Measurements from ENCODE around the gene EAPP. TPM values are rescaled to one million over a fixed set of nuclear protein-coding genes. Genes with fewer than 3 reads are reported as not detected.

Gene EAPP
- total RNA-seq = 10 to 100 TPM; 34.7 to 59.7 TPM

- TF ChIP-seq, protein P1, sequence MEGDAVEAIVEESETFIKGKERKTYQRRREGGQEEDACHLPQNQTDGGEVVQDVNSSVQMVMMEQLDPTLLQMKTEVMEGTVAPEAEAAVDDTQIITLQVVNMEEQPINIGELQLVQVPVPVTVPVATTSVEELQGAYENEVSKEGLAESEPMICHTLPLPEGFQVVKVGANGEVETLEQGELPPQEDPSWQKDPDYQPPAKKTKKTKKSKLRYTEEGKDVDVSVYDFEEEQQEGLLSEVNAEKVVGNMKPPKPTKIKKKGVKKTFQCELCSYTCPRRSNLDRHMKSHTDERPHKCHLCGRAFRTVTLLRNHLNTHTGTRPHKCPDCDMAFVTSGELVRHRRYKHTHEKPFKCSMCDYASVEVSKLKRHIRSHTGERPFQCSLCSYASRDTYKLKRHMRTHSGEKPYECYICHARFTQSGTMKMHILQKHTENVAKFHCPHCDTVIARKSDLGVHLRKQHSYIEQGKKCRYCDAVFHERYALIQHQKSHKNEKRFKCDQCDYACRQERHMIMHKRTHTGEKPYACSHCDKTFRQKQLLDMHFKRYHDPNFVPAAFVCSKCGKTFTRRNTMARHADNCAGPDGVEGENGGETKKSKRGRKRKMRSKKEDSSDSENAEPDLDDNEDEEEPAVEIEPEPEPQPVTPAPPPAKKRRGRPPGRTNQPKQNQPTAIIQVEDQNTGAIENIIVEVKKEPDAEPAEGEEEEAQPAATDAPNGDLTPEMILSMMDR (IDR thresholded peaks at IDR 0.05) = no peak
- intact Hi-C loops (cut with DNase I) = no loop called here
These were observed at the start of gene EAPP for GRCh38 chr14:34539407-34540180. Gene EAPP (minus strand): TSS chr14:34539701. CDS start chr14:34539628, 73 bp downstream.

DNA sequence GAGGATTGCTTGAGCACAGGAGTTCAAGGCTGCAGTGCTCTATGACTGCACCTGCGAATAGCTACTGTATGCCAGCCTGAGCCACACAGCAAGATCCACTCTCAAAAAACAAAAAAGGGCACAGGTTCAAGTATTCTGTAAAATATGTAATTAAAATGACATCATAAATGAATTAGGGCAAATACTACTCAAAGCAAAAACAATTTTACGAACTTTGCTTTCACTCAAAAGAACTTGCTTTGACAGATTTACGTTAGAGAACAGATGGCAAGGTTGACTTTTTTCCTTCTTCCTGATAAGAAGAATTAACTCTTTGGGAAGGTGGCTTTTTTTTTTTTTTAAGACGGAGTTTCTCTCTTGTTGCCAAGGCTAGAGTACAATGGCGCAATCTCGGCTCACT lies 44.0 kb upstream of the EAPP start:
- Histone ChIP-seq H3K4me1 (no peaks in the 10 kb centered on the region), H3K9ac (ENCODE audit: low read depth in 2 of 2, low read length in 2 of 2) (no peak overlapping the region), H3K27me3 (no peaks in the 10 kb centered on the region), H3K36me3 (no peaks in the 10 kb centered on the region), H3K4me3 (no peak overlapping the region), H3K9me3 (no peaks in the 10 kb centered on the region), H3K27ac (no peak overlapping the region)
- TF ChIP-seq, protein P1 (IDR thresholded peaks at IDR 0.05) = no peak
- DNase-seq = no peak
- intact Hi-C loops (cut with DNase I) = no loop called here

More at GRCh38 chr14:34539407-34540180, at the start of gene EAPP:
- Histone ChIP-seq H3K4me3 (peak within 1 kb of the TSS; percentile 73), H3K4me1 (peaks cover 13% of the 10 kb centered on the region), H3K27ac (peak within 1 kb of the TSS; percentile 90), H3K9me3 (no peaks in the 10 kb centered on the region), H3K9ac (ENCODE audit: low read depth in 2 of 2, low read length in 2 of 2) (peak within 1 kb of the TSS; percentile 98), H3K27me3 (no peaks in the 10 kb centered on the region), H3K36me3 (no peaks in the 10 kb centered on the region)
- DNase-seq = peak; percentile 99

DNA sequence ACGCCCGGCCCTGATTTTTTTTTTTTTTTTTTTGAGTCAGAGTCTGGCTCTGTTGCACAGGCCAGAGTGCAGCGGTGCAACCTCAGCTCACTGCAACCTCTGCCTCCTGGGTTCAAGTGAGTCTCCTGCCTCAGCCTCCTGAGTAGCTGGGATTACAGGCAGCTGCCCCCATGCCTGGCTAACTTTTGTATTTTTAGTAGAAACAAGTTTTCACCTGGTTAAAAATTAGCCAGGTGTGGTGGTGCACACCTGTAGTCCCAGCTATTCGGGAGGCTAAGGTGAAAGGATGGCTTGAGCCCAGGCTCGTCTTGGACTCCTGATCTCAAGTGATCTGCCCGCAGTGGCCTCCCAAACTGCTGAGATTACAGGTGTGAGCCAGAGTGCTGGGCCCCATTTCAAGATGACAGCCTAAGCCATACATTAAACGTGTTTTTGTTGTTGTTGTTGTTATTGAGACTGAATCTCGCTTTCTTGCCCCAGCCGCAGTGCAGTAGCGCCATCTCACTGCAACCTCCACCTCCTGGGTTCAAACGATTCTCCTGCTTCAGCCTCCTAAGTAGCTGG lies 42.7 kb upstream of the EAPP start:
- Histone ChIP-seq H3K27me3 (no peaks in the 10 kb centered on the region), H3K27ac (no peak overlapping the region), H3K9ac (ENCODE audit: low read depth in 2 of 2, low read length in 2 of 2) (no peak overlapping the region), H3K4me1 (no peaks in the 10 kb centered on the region), H3K4me3 (no peak overlapping the region), H3K9me3 (no peaks in the 10 kb centered on the region), H3K36me3 (no peaks in the 10 kb centered on the region)
- TF ChIP-seq, protein P1 (IDR thresholded peaks at IDR 0.05) = no peak
- no peak for DNase-seq
- intact Hi-C loops (cut with DNase I) = no loop called here

- intact Hi-C loops (cut with DNase I) = no loop called here
- DNase-seq = no peak
These were observed 40.9 kb upstream of the EAPP start for GRCh38 chr14:34580381-34580780.

GRCh38 chr14:34571771-34572170 lies 32.3 kb upstream of the EAPP start:
- Histone ChIP-seq H3K9ac (ENCODE audit: low read depth in 2 of 2, low read length in 2 of 2) (no peak overlapping the region), H3K4me3 (no peak overlapping the region), H3K27ac (no peak overlapping the region), H3K27me3 (no peaks in the 10 kb centered on the region), H3K36me3 (peaks cover 12% of the 10 kb centered on the region), H3K9me3 (no peaks in the 10 kb centered on the region), H3K4me1 (no peaks in the 10 kb centered on the region)
- intact Hi-C loops (cut with DNase I) = no loop called here
- no peak for DNase-seq
- TF ChIP-seq, protein P1 (IDR thresholded peaks at IDR 0.05) = no peak

More at GRCh38 chr14:34580381-34580780, 40.9 kb upstream of the EAPP start:
- Histone ChIP-seq H3K9ac (ENCODE audit: low read depth in 2 of 2, low read length in 2 of 2) (no peak overlapping the region), H3K4me1 (no peaks in the 10 kb centered on the region), H3K36me3 (no peaks in the 10 kb centered on the region), H3K4me3 (no peak overlapping the region), H3K27me3 (no peaks in the 10 kb centered on the region), H3K9me3 (no peaks in the 10 kb centered on the region), H3K27ac (no peak overlapping the region)
- TF ChIP-seq, protein P1 (IDR thresholded peaks at IDR 0.05) = no peak
